Liver (tissue), 9 donors: Measurements from ENCODE around the gene RAPSN. TPM values are rescaled to one million over a fixed set of nuclear protein-coding genes. Genes with fewer than 3 reads are reported as not detected.

ENCODE experiments used
- DNase-seq: peaks from one replicate; pipeline ENCODE4 v3.0.0-alpha.2; 2017; ENCODE audit warnings: low spot score
- H3K27ac ChIP-seq, 2 donors: one replicate each; pipeline ENCODE4 v1.7.0; 2013; ENCODE audit warnings: inconsistent platforms in 2 of 2, low read length in 2 of 2, control low read depth in 1 of 2, low read depth in 1 of 2, mild to moderate bottlenecking in 1 of 2
- H3K27me3 ChIP-seq, 4 donors: one replicate each; pipeline versions ENCODE4 v1.6.1 to v1.7.0; 2013; ENCODE audit warnings: low read length in 3 of 4, inconsistent platforms in 1 of 4, mild to moderate bottlenecking in 1 of 4, moderate library complexity in 1 of 4; ENCODE audit not compliant: control insufficient read depth in 4 of 4, insufficient read depth in 4 of 4
- H3K36me3 ChIP-seq, 4 donors: one replicate each; pipeline versions ENCODE4 v1.6.1 to v1.7.0; 2013; ENCODE audit warnings: low read length in 3 of 4, mild to moderate bottlenecking in 3 of 4, low read depth in 1 of 4, moderate library complexity in 1 of 4; ENCODE audit not compliant: control insufficient read depth in 4 of 4, insufficient read depth in 3 of 4
- H3K4me1 ChIP-seq, 4 donors: one replicate each; pipeline versions ENCODE4 v1.6.1 to v1.7.0; 2013; ENCODE audit warnings: low read length in 3 of 4, mild to moderate bottlenecking in 3 of 4, moderate library complexity in 1 of 4; ENCODE audit not compliant: control insufficient read depth in 4 of 4, insufficient read depth in 4 of 4
- H3K4me3 ChIP-seq, 3 donors: one replicate each; pipeline versions ENCODE4 v1.6.1 to v1.7.0; 2013; ENCODE audit warnings: low read length in 3 of 3, control low read depth in 1 of 3, low read depth in 1 of 3, mild to moderate bottlenecking in 1 of 3
- H3K9ac ChIP-seq, 2 donors: one replicate each; pipeline ENCODE4 v1.7.0; 2013; ENCODE audit warnings: low read length in 2 of 2, mild to moderate bottlenecking in 2 of 2, moderate library complexity in 2 of 2, control low read depth in 1 of 2, low read depth in 1 of 2
- H3K9me3 ChIP-seq, 4 donors: one replicate each; pipeline versions ENCODE4 v1.6.1 to v1.7.0; 2013; ENCODE audit warnings: low read length in 3 of 4; ENCODE audit not compliant: control insufficient read depth in 4 of 4
- ATF3 ChIP-seq: IDR thresholded peaks from 2 replicates; pipeline ENCODE4 v1.6.1; 2016; ENCODE audit warnings: antibody characterized with exemption
- CTCF ChIP-seq: fragments of 150-350 bp; IDR thresholded peaks from 2 replicates; pipeline ENCODE4 v1.5.1; 2017; ENCODE audit warnings: improper control_type of control experiment, low read depth, low read length; ENCODE audit not compliant: missing input control
- EGR1 ChIP-seq, 2 donors: IDR thresholded peaks; 2 replicates each; pipeline ENCODE4 v1.6.1; 2016 to 2018; ENCODE audit warnings: antibody characterized with exemption in 2 of 2, low read depth in 2 of 2
- FOXA1 ChIP-seq: IDR thresholded peaks from 2 replicates; pipeline ENCODE4 v1.6.1; 2016; ENCODE audit warnings: antibody characterized with exemption
- FOXA2 ChIP-seq: IDR thresholded peaks from 2 replicates; pipeline ENCODE4 v1.6.1; 2016; ENCODE audit warnings: antibody characterized with exemption
- GABPA ChIP-seq, 2 donors: IDR thresholded peaks in 1 of 2; conservative IDR thresholded peaks in 1 of 2; 2 replicates each; pipeline ENCODE4 v1.6.1; 2016; ENCODE audit warnings: antibody characterized with exemption in 2 of 2, mild to moderate bottlenecking in 1 of 2, moderate library complexity in 1 of 2
- HNF4A ChIP-seq, 2 donors: conservative IDR thresholded peaks; 2 replicates each; pipeline ENCODE4 v1.6.1; 2016; ENCODE audit warnings: antibody characterized with exemption in 2 of 2, mild to moderate bottlenecking in 2 of 2
- HNF4G ChIP-seq: IDR thresholded peaks from 2 replicates; pipeline ENCODE4 v1.6.1; 2016; ENCODE audit warnings: antibody characterized with exemption
- JUND ChIP-seq, 2 donors: IDR thresholded peaks; 2 replicates each; pipeline ENCODE4 v1.6.1; 2016; ENCODE audit warnings: antibody characterized with exemption in 2 of 2
- MAX ChIP-seq: IDR thresholded peaks from 2 replicates; pipeline ENCODE4 v1.6.1; 2016; ENCODE audit warnings: antibody characterized with exemption
- NR2F2 ChIP-seq: IDR thresholded peaks from 2 replicates; pipeline ENCODE4 v1.6.1; 2016; ENCODE audit warnings: antibody characterized with exemption
- RAD21 ChIP-seq, 2 donors: IDR thresholded peaks; 2 replicates each; pipeline ENCODE4 v1.6.1; 2016; ENCODE audit warnings: antibody characterized with exemption in 2 of 2, mild to moderate bottlenecking in 2 of 2
- REST ChIP-seq: IDR thresholded peaks from 2 replicates; pipeline ENCODE4 v1.6.1; 2016; ENCODE audit warnings: antibody characterized with exemption, mild to moderate bottlenecking
- RXRA ChIP-seq, 2 donors: IDR thresholded peaks; 2 replicates each; pipeline ENCODE4 v1.6.1; 2017 to 2018; ENCODE audit warnings: antibody characterized with exemption in 2 of 2, mild to moderate bottlenecking in 1 of 2
- SP1 ChIP-seq: IDR thresholded peaks from 2 replicates; pipeline ENCODE4 v1.6.1; 2018; ENCODE audit warnings: antibody characterized with exemption, mild to moderate bottlenecking
- TAF1 ChIP-seq: conservative IDR thresholded peaks from 2 replicates; pipeline ENCODE4 v1.6.1; 2016; ENCODE audit warnings: antibody characterized with exemption, mild to moderate bottlenecking
- YY1 ChIP-seq: IDR thresholded peaks from 2 replicates; pipeline ENCODE4 v1.6.1; 2016; ENCODE audit warnings: antibody characterized with exemption, mild to moderate bottlenecking
- ZBTB33 ChIP-seq: IDR thresholded peaks from 2 replicates; pipeline ENCODE4 v1.6.1; 2016; ENCODE audit warnings: antibody characterized with exemption
- WGBS: extraction: QIAGEN DNeasy Blood & Tissue Kit; methylation state at CpG from one replicate; pipeline ENCODE4 v1.1.7; 2013; 5-methylcytosine and 5-hydroxymethylcytosine counted together
- polyA plus RNA-seq, 2 donors: library from polyadenylated mRNA; stranded (reverse) in 1 of 2; unstranded in 1 of 2; fragments of 200-250 nt in 1 of 2; fragments of >200 nt in 1 of 2; fragmentation: Nextera tagmentation in 1 of 2; extraction: Ambion mirVana in 1 of 2; gene quantifications; one replicate each; pipeline versions ENCODE4 v1.2.1 to v1.2.3, GENCODE V29; 2013 to 2015
- total RNA-seq, 2 donors: library from RNA; depleted of rRNA; stranded (reverse); fragments of >200 nt; gene quantifications; one replicate each; pipeline ENCODE4 v1.2.3, GENCODE V29; 2014
- donor health status: healthy.
- donor health status: healthy.
- donor health status: healthy.
- donor health status: healthy.
- donor health status: healthy.

Gene RAPSN
- total and polyA plus RNA-seq, 4 donors, result 0.12 to 0.59 (median 0.28) TPM; not detected in 1

- TF ChIP-seq REST (no peak), HNF4A (conservative IDR thresholded peaks at IDR 0.05) (no peak), FOXA2 (no peak), YY1 (no peak)
These were observed 48.8 kb downstream of the RAPSN start (continued) for GRCh38 chr11:47399860-47400767.

GRCh38 chr11:47398551-47398950 is 50.4 kb downstream of the RAPSN start:
- no peak for TF ChIP-seq TAF1
- TF ChIP-seq REST, result no peak
- TF ChIP-seq JUND (IDR thresholded peaks at IDR 0.05), result no peak
- no peak for TF ChIP-seq FOXA2
- no peak for TF ChIP-seq HNF4A (conservative IDR thresholded peaks at IDR 0.05)
- TF ChIP-seq HNF4G, result no peak
- TF ChIP-seq YY1, result no peak
- no peak for TF ChIP-seq ATF3
- no peak for TF ChIP-seq ZBTB33
- TF ChIP-seq CTCF, result no peak
- TF ChIP-seq EGR1 (IDR thresholded peaks at IDR 0.05; ENCODE audit: low read depth in 2 of 2), result no peak
- TF ChIP-seq MAX, result no peak
- TF ChIP-seq FOXA1, result no peak
- no peak for TF ChIP-seq GABPA (IDR thresholded peaks at IDR 0.05 in 1 of 2, conservative IDR thresholded peaks at IDR 0.05 in 1 of 2)
- TF ChIP-seq SP1, result no peak
- no peak for TF ChIP-seq NR2F2
- TF ChIP-seq RAD21 (IDR thresholded peaks at IDR 0.05), result no peak
- no peak for TF ChIP-seq RXRA (IDR thresholded peaks at IDR 0.05)
- WGBS, result 95% methylated on average over 1 of the region's 1 CpG
- no peak for DNase-seq
- Histone ChIP-seq H3K4me3 (no peak overlapping the region), H3K27me3 (no peaks in the 10 kb centered on the region), H3K4me1 (peaks cover 2 to 11% (median 7%) of the 10 kb centered on the region in 4 donors), H3K36me3 (no peaks in the 10 kb centered on the region), H3K9ac (no peak overlapping the region), H3K27ac (no peak overlapping the region), H3K9me3 (no peaks in the 10 kb centered on the region)
